Endometrium (tissue), 2 donors: ENCODE data around the gene EBF3.

Experiments used
- FAIRE-seq: peaks from 2 replicates; lab custom pipeline; 2012; peaks lifted over from hg19 to GRCh38; lab: Jason Lieb, UNC
- donor health status: control.
- donor health status: control.

EBF3 gene

DNA sequence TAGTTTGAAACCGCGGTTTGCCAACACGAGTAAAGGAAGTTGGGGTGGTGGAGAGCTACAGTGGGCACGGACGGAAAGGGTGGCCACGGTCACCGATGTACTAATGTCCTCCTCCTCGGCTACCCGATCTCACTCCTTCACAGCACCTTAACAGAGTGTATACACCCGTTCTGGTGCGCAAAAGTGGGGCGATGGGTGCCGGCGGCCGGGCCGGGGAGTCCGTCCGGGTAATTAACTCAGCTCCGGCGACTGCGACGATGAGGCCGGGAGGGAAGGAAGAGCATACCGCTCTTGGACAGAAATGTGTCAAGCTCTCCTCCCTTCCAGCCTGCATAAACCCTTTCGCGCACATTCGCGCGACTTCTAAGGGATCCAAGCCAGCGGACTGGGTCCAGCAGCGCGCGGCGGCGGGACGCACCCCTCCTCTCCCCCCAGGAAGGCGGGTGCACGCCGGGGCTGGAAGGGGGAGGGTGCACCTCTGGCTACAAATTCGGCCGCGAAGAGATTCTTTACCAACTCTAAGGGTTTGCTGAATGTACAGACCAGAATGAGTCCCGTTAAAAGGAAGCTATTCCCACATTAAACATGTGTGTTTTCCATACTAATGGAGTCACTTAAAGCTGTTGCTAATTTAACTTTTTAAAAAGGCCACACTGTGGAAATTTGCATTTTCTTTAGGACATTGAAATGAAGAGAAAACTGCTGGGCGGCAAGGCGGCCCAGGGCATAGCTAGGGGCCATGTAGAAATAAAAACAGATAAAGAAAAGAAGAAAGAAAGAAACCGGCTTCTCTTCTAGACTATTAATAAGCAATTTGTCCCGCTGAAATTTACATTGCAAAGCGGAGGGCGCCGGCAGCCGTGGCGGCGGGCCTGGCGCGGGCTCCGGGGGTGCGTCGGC, 6.6 kb upstream of the EBF3 start:
- FAIRE-seq = no peak

DNA sequence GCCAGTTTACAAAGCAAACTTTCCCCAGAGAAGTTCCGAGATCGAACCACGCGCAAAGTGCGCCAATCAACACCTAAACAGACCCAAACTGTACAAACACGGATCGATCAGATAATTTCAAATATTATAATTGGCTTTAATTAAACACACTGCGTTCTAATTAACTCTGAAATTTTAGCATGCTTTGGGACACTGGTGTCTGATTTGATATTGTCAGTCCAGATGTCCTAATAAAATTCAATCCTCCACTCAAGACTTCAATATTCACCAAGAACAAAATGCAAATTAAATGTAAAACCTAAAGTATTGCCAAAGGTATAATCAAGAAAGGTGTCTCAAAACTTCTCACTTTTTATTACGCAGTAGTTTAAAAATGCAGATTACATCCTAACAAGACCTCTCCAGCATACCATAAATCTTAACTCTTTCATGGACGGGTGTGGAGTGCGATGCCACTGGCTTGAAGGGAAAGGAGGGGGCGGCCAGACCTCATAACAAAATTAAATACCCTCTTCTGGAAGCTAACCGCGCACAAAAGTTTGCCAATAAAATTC, 5.9 kb upstream of the EBF3 start:
- no peak for FAIRE-seq

DNA sequence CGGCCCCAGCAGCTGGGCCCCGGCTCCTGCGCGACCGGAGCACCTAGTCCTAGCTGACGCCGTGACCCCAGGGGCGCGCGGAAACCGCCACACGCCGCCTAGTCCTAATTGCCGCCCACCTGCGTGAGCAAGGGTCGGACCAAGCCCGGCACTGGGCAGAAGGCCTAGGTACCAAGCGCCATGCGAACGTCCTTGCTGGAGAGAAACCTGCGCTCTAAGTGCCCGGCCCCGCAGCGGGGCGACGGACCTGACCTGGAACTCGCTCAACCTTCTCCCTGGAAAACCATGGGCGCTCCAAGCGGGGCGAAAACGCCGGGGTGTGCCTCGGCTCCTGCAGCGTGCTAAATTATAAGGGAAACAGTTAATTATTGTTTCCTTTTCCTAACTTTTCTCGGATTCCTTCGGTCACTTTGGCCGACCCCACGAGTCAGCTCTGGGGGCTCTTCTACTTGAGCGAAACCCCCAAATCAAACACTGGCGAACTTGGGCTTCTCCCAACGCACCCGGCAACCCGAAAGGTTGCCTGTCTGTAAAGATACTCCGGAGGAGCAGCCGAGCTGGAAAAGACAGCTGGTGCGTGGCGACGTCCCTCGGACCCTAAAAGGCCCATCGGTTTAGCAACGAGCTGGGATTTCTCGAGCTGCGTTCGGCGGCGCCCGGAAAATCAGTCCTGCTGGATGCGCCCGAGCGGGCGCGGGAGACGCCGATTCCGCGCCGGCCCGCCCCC, 5.3 kb upstream of the EBF3 start:
- no peak for FAIRE-seq

DNA sequence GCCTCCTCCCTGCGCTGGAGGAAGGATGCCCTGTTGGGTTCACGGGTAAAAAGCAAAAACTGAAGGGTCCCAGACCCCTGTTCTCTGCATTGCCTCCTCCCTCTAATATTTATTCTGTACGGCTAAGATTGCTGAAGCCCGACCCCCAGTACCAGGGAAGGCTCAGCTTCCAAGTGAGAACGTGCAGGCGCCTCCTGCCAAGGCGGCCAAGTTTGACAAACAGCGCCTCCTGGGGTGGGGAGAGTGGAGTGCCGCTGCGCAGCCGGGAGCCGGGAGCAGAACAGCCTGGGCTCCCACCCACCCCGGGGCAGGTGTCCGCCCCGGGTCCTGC, 4.7 kb upstream of the EBF3 start:
- no peak for FAIRE-seq

DNA sequence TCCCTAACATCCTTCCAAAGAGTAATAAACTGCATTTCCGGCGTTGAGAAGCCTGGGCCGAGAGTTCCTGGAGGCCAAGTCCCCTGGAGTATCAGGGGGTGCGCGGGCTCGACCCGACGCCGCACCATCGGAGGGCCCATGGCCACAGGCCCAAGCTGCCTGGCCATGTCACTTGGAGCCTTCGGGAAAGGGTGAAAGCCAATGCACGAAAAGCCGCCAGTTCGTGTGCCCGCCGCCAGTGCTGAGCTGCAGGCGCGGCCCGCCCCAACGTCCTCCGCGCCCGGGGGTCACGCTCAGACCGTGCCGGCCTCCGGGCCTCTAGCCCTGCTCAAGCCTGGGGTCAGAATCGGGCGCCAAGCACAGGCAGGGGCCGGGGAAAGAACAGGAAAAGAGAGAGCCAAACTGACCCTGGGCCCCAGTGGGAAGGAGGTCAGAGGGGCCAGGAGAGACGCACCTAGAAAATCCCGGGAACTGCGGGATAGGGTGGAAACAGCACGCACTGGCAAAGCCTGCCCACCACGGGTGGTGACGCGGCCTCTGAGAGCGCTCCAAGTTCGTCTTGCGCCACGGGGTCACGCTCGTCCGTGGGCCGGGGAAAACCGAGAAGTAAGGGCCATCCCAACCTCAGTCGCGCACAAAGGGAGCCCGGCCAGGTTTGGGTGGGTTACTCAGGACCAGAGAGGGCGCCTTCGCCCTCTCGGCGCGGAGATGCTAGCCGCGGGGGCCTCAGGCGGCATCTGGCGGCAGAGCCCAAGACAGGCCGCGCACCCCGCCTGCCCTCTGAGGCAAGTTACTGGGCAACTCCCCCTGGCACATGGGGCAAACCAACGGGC, 4.2 kb upstream of the EBF3 start:
- FAIRE-seq = no peak

DNA sequence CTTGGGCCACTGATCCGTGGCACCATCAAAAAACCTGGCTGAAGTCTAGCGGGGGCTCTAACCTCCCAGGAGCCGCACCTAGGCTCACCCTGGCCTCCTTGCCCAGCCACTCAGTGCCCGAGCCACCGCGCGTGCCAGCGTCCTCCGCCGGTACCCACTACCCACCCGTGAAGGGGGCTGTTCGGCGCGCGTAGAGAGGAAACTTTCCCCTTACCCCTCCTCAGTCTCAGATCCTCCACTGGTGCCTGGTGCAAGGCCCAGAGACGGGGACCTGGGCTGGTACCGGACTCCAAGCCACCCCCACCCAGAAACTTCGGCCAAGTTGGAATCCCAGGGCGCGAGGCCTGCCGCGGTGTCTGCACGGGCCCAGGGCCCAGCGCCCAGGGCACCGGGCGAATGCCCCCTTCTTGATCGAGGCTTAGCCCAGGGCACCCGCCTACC, 3.5 kb upstream of the EBF3 start:
- no peak for FAIRE-seq

DNA sequence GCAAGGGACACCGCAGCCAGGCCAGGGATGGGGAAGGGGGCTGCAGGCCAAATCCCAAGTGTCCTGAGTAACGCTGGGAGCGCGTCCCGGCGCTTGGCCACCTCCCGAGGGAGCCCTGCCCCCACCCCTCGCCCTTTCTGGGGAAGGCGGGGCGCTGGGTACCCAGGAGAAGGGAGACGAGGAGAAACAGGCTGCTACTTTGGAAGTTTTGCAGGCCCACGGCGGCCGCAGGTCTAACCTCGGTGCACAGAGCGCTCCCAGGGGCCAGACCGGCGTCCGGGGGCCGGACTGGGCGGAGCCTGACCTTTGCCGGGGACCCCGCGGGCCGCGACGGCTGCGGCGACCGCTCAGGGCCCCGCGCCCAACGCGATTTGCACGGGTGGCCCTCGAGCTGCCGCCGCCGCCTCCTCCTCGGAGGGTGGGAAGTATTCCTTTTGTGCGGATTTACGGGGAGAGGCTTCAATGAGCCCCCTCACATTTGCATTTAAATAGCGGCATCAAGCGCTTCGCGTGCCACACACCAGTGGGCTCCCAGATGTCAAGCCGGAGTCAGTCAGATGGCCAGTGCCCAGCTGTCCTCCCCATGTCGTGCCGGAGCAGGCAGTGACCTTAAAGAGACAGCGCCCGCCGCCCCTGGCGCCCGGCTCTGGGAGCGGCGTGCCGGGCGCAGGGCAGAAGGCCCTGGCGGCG, 3.0 kb upstream of the EBF3 start:
- FAIRE-seq = no peak

DNA sequence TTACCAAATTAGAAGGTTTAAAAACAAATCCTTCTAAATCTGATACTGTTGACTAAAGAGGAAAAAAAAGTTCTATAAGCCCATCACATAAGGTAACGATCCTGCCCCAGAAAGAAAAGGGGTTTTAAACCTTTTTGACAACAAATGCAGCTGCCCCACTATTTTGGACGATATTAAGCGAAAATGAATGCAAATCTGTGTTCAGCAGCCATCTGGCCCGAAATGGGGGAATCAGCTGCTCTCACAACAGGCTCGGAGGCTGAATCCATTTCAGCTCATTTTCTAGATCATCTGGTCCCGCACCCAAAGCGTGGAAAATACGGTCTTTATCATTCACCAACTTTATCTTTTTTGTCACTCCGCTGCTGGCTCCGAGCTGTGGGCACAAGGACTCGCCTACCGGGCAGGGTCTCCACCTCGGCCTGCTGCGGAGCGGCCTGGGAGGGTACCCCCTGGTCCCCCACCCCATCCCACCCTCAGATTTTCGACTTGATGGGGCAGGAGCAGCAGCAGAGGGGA, 2.4 kb upstream of the EBF3 start:
- FAIRE-seq = no peak

DNA sequence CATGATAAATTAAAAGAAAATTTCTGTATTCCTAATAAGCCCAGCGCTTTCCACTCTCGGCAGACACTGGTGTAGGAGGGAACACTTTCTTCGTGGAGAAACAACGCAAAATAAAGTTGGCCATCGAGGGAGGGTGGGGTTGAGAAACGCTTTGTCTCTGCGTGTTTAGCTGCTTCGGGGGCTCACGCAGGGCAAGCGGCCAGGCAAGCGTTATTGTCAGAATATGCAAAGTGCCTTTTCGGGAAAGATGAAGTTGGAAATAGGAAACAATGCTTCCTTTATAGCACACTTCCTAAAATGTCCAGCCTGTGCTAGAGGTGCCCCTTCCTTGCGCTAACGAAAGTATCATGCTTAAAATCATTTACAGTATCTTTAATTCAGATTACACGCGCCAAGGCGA, 1.9 kb upstream of the EBF3 start:
- FAIRE-seq = no peak

DNA sequence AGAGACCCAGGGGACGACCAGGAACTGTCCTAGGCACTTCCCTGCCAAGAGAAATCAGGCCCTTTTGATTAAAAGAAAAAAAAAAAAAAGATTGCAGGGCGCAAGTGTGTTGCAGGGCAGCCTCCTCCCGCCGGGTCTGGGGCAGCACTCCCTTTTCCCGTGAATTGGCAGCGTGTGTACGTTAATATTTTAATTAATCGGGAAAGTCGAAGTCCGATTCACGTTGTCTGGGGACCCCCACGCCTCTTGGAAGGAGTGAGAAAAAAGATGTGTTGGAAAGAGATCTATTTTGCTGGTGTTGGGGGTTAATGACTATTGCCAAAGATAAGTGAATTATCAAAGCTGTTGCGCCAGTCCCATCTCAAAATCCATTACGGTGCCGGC, 1.3 kb upstream of the EBF3 start:
- FAIRE-seq = no peak

DNA sequence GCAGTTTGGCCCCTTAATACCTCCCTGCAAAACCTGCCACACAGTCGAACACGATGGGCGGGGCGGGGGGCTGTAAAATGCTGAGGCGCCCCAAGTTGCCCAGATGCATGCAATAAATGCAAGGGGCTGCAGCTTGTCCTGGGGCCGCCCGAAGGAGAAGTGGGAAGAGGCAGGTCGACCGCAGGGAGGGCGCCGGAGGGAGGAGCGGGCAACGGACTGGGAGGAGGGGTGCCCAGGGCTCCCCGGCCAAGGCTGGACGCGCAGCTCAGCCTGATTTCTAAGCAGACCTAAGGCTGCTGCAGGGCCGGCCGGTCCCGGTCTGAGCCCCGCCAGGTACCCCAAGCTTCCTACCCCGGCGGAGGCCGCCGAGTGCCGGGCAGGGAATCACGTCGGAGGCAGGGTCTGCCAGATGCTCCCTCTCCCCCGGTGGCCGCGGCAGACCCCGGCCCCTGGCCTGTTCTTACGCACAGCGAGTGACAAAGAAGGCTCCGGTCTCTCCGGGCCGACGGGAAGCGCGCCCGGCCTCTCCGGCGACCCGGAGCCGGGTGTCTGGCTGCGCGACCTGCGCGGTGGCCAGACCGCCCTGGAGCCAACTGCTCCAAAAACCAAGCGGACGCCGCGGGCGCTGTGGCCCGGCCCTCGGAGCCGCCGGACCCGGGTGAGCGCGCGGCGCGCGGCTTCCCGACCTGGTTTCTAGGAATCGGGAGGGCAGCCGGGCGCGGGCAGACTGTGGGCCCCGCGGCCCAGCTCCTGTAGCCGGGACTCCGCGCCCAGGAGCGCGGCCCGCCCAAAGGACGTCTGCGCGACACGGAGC, 744 bp upstream of the EBF3 start:
- no peak for FAIRE-seq

DNA sequence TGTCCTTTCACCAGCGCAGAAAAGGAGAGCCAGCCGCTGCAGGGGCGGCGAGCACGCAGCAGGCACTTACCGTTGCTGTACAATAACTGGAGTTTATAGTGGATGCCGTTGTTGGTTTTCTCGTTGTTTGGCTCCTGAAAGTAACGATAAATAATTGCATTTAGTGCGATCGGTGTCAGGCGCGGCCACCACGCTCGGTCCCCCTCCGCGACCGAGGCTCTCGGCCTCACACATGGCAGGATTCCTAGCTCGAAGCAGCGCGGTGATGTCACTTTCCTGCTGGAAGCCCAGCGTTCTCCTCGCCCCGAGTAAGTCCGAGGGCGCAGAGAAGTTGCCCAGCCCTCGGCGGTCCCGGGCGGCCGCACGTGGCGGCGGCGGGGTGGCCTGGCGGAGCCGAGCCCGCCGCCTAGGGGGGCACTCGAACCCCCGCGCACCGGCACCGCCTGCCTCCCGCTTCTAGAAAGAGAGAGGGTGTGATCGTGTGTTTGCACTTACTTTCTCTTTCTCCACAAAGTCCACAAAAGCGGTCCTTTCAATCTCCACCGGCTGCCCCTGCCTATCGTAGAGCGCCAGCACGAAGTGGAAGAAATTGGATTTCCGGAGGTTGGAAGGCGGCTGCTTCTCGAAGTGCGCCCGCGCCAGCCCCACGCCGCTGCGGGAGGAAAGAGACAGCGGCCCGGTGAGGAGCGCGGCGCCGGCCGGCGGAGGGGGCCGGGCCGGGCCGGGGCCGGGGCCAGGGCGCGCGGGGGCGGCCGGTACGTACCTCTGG, 1.0 kb downstream of the EBF3 start:
- no peak for FAIRE-seq

DNA sequence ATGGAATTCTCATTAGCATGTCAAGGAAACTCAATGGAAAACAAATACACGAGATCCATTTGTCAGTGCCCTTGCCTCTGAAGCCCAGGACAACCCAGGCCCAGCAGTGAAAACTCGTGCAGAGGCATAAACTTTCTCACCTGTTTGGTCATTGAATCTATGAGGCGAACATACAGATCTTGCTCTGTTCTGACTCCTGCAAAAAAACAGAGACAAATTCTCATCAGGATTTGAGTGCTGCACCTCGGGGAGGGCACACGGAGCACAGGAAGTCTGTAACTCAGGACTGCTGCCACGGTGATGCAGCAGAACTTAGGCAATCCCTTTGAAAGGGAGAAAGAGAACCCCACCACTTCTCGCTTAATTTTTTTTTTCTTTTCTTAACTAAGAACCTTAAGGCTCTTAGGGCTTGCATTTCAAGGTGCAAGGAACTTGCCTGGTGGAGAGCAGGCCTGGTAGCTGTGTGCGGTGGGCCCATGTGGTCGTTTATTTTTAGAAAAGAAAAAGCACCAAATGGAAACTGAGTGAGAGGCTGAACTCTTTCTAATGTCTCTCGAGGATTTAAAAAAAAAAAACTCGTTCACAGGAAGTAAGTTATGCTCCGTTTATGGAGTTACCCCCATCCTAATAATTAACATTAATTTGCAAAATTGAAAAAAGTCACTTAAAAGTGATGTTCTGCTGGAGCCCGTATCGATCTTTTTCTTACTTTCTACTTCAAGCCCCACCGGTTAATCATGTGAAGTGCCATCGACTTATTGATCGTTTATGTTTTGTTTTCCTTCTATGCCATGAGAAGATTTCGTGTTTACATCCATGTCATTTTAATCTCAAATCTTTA, 1.8 kb downstream of the EBF3 start:
- FAIRE-seq = no peak

DNA sequence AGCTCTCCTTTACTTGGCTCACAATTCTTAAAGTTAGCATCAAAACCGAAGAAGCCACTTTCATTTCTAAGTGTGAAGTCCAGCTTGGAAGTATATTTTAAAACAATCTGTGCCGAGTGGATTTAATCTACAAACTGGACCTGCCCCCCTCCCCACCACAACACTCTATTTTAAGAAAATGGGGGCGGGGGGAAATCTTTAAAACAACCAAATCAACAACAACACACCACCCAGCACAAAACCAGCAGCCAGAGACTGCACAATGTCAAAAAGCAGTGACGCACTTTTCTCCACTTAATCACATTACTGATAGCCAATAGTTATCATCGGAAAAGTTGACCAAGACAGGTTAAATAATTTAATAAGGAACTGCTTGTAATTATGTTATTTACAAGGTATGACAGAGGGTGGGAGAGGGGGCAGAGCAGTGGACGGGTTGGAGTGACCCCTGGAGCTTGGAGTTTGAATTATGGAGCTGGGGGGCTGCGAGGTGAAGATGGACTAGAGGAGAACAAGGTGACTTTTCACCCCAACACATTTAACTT, 2.8 kb downstream of the EBF3 start:
- FAIRE-seq = no peak

DNA sequence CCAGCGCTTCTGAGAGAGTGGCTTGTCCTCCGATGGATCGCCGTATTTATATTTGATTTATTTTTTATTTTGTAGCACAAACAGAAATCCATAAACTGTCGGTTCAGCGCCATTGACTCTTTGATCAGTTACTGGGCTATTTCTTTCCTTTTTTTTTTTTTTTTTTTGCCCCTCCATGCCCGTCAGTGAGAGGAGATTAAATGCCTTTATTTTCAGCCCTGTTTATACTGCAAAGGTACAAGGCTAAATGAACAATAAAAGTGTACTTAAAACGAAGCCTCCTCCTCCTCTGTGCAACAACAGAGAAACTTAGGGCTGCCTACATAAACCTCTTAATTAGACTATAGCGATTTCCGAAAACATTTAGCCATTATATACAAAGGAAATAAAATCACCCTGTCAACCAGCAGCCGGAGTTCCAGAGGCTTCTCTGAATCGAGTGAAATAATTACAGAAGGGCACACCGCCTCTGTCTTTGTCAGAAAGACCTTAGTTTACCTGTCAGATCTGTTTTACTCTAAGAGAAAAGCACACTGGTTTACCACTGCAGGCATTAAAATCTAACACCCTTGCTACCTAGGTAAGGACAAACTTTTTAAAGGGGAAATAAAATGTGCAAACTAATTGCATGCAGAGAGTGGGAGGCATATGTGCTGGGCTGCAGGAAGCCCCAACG, 3.5 kb downstream of the EBF3 start:
- FAIRE-seq = no peak

DNA sequence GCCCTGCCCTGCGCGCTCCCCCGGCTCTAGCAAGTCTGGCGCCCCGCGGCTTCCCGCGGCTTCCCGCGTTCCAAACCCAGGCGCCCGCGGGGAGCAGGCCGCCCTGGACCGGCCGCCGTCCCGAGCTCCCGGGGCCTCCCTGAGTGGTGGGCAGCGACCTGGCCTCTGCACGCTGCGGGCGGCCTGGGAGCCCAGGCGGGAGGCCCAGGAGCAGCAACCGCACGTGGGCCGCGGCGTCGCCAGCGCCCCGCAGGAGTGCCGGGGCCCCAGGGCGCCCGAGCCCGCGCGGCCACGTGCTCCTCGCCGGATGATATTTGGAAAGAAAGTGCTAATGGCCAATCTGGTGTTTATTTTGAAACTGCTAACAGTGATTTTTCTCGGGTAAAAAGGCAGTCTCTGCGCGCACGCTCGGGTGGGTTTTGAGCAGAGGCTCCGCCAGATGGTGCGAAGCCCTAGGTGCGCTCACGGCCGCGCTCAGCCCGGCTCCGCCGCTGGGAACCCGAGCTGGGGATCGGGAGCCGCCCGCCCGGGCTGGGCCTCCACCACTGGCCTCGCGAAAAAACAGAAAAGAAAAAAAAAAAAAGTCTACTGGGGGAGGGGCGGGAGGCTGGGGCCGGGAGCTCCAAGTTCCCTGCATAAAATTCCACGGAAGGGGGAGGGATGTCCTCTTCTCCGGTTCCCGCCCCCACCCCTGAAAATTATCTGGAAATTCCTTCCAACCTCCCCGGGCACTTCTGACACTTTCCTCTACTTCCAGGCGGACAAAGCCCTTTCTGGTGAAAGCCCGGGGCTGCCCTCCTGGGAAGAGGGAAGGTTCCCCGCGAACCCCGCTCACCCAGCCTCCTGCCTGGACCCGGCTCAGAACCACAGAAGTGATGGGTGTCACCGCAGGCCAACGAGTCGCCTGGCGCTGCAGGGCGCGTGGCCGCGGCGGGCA, 4.3 kb downstream of the EBF3 start:
- FAIRE-seq = no peak
